ENCODE results near the gene MED4.

MED4 gene

GRCh38 chr13:48028066-48028465 lies 66.8 kb downstream of the MED4 start:
- DNase-seq = no peak

All from stimulated activated CD4-positive, alpha-beta T cell treated with anti-CD3 and anti-CD28 coated beads, Interleukin-1b, Interleukin-23, amount 100 ng/mL, for 48 hours (primary cell).